Measurements from ENCODE around the gene MRFAP1L1. TPM values are rescaled to one million over a fixed set of nuclear protein-coding genes. Genes with fewer than 3 reads are reported as not detected.
A peak's percentile ranks its signal among the peaks of the same experiment; 100 is the strongest.
"Not testable (repeated sequence)": the region's sequence is repeated elsewhere in the genome, so short reads cannot be mapped to it uniquely, and the experiment has no call there.

MRFAP1L1 gene
- total RNA-seq, 4 donors from 2014 or later, result 34.9 to 61.1 (median 37.4) TPM

- no peaks in the 10 kb centered on the region for H3K27me3 ChIP-seq
- peaks cover 0 to 4% (median 1%) of the 10 kb centered on the region in 4 donors for H3K4me1 ChIP-seq
- H3K27ac ChIP-seq, result no peak overlapping the region
- H3K36me3 ChIP-seq, result no peaks in the 10 kb centered on the region
- no peak for TF ChIP-seq POLR2A (IDR thresholded peaks at IDR 0.05)
- TF ChIP-seq, protein P1, sequence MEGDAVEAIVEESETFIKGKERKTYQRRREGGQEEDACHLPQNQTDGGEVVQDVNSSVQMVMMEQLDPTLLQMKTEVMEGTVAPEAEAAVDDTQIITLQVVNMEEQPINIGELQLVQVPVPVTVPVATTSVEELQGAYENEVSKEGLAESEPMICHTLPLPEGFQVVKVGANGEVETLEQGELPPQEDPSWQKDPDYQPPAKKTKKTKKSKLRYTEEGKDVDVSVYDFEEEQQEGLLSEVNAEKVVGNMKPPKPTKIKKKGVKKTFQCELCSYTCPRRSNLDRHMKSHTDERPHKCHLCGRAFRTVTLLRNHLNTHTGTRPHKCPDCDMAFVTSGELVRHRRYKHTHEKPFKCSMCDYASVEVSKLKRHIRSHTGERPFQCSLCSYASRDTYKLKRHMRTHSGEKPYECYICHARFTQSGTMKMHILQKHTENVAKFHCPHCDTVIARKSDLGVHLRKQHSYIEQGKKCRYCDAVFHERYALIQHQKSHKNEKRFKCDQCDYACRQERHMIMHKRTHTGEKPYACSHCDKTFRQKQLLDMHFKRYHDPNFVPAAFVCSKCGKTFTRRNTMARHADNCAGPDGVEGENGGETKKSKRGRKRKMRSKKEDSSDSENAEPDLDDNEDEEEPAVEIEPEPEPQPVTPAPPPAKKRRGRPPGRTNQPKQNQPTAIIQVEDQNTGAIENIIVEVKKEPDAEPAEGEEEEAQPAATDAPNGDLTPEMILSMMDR (IDR thresholded peaks at IDR 0.05), result no peak
- no peak overlapping the region for H3K4me3 ChIP-seq
- no peaks in the 10 kb centered on the region for H3K9me3 ChIP-seq
- no peak for DNase-seq
Observed at GRCh38 chr4:6727943-6728250, 18.2 kb upstream of the MRFAP1L1 start.

GRCh38 chr4:6727081-6727942 lies 17.6 kb upstream of the MRFAP1L1 start:
- Histone ChIP-seq H3K27me3 (no peaks in the 10 kb centered on the region), H3K36me3 (no peaks in the 10 kb centered on the region), H3K9me3 (no peaks in the 10 kb centered on the region), H3K4me3 (no peak overlapping the region), H3K4me1 (peaks cover 0 to under 1% (median 0%) of the 10 kb centered on the region in 4 donors), H3K27ac (peak overlapping the region in 1 of 4 donors; percentile 27)
- DNase-seq, result no peak
- TF ChIP-seq, protein P1 (IDR thresholded peaks at IDR 0.05), result no peak
- no peak for TF ChIP-seq POLR2A (IDR thresholded peaks at IDR 0.05)

GRCh38 chr4:6725427-6725961 lies 15.8 kb upstream of the MRFAP1L1 start:
- H3K27ac ChIP-seq, DNase-seq, H3K27me3 ChIP-seq, H3K9me3 ChIP-seq, H3K4me3 ChIP-seq, H3K36me3 ChIP-seq, H3K4me1 ChIP-seq: not testable (repeated sequence)

DNA sequence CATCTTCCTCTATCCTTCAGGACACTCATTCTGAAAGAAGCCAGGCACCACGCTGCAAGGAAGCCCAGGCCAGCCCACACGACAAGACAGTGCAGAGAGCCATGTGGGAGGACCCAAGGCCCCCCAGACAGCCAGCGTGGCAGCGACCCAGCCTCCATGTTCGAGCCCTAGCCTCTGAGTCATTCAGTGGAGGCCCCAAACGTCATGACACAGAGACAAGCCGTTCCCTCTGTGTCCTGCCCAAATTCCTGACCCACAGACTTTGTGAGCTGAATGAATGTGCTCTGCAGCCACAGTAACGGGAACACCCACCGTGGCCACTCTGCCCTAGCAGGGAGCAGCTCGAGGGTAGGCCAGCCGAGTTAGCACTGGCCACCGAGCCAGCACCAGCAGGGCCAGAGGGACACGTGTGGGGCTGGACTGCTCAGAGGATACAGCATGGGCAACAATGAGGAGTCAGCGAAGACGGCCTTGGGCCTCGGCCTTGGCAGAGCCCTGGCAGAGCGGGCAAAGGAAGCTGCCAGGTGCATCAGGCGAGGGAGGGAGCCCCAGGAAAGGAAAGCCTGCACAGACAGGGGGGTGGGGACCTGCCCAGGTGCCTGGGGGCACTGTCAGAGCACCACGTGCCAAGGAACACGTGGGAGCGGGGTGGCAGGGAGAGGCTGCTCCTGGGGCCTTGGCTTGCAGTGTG lies 14.9 kb upstream of the MRFAP1L1 start:
- no peak for DNase-seq
- Histone ChIP-seq H3K36me3 (no peaks in the 10 kb centered on the region), H3K4me3 (no peak overlapping the region), H3K27ac (no peak overlapping the region), H3K9me3 (no peaks in the 10 kb centered on the region), H3K27me3 (no peaks in the 10 kb centered on the region), H3K4me1 (peaks cover 0 to 6% (median 2%) of the 10 kb centered on the region in 4 donors)
- TF ChIP-seq, protein P1 (IDR thresholded peaks at IDR 0.05), result no peak
- no peak for TF ChIP-seq POLR2A (IDR thresholded peaks at IDR 0.05)

- TF ChIP-seq, protein P1 (IDR thresholded peaks at IDR 0.05), result no peak
- no peak for TF ChIP-seq POLR2A (IDR thresholded peaks at IDR 0.05)
- no peak overlapping the region for H3K4me3 ChIP-seq
- H3K27me3 ChIP-seq, result no peaks in the 10 kb centered on the region
- no peak for DNase-seq
- H3K36me3 ChIP-seq, result no peaks in the 10 kb centered on the region
- no peaks in the 10 kb centered on the region for H3K9me3 ChIP-seq
- H3K4me1 ChIP-seq, result peaks cover 0 to 6% (median 2%) of the 10 kb centered on the region in 4 donors
- no peak overlapping the region for H3K27ac ChIP-seq
Observed at GRCh38 chr4:6723851-6724250, 14.2 kb upstream of the MRFAP1L1 start.

GRCh38 chr4:6722891-6723290 lies 13.2 kb upstream of the MRFAP1L1 start:
- TF ChIP-seq, protein P1 (IDR thresholded peaks at IDR 0.05), result no peak
- TF ChIP-seq POLR2A (IDR thresholded peaks at IDR 0.05), result no peak

More at GRCh38 chr4:6722891-6723290, 13.2 kb upstream of the MRFAP1L1 start:
- DNase-seq, result no peak
- Histone ChIP-seq H3K27me3 (no peaks in the 10 kb centered on the region), H3K9me3 (no peaks in the 10 kb centered on the region), H3K27ac (no peak overlapping the region), H3K4me1 (peaks cover 0 to 6% (median 2%) of the 10 kb centered on the region in 4 donors), H3K4me3 (no peak overlapping the region), H3K36me3 (no peaks in the 10 kb centered on the region)
